ENCODE measurements around the gene PMPCB.

- no peak for TF ChIP-seq CTCF (IDR thresholded peaks at IDR 0.05 in 2 of 3, conservative IDR thresholded peaks at IDR 0.05 in 1 of 3; ENCODE audit: control insufficient read depth in 2 of 3, extremely low read depth in 1 of 3, insufficient read depth in 1 of 3, low read depth in 3 of 3, low read length in 3 of 3)
- no peak for TF ChIP-seq CREB1 (IDR thresholded peaks at IDR 0.05; ENCODE audit: low read depth)
- TF ChIP-seq E2F4 (IDR thresholded peaks at IDR 0.05; ENCODE audit: low read depth, low read length), result no peak
- no peak for TF ChIP-seq POLR2AphosphoS2 (IDR thresholded peaks at IDR 0.05; ENCODE audit: low read depth, low read length)
- no peak for TF ChIP-seq POLR2AphosphoS5 (IDR thresholded peaks at IDR 0.05; ENCODE audit: low read length)
- TF ChIP-seq FOXK2 (IDR thresholded peaks at IDR 0.05), result no peak
Measured at GRCh38 chr7:103348452-103348851, 51.2 kb downstream of the PMPCB start.

Measured in GM12878 (cell line).